GM19240 (cell line): ENCODE data around the gene ZNF264.
"Not testable (repeated sequence)": the region's sequence is repeated elsewhere in the genome, so short reads cannot be mapped to it uniquely, and the experiment has no call there.

Experiments used
- DNase-seq: peaks from one replicate; pipeline ENCODE4 v3.0.0; 2011; ENCODE audit warnings: low spot score; ENCODE audit not compliant: insufficient read length

The ZNF264 gene

DNA sequence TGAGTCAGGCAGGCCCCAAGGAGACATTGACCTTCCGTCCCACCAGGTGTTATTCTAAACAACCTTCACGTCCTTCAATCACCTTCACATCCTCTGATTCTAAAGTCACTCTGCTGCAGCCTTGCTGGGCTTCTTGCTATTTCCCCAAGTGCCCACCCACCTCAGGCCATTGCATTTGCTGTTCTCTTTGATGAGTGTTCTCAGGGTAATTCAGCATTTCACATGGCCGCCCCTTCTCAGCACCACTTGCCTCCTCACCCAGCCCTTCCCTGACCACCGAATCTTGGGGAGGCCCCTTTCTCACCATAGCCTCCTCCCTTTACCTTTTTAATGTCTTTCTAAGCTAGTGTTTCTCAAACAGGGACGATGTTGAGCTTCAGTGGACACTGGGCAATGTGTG is 53.8 kb downstream of the ZNF264 start:
- no peak for DNase-seq

DNA sequence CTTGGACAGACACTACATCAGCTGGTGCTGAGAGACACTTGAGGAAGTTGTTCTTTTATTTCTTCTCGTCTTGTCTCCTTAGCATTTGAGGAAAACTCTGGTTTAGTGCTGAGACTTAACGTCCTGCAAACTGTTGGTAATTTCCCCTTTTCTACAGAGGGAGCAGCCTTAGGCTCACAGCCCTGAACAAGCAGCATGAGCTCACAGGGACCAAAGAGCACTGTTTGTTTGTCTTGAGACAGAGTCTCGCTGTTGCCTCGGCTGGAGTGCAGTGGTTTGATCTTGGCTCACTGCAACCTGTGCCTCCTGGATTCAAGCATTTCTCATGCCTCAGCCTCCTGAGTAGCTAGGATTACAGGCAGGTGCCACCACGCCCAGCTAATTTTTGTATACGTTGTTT is 54.7 kb downstream of the ZNF264 start:
- DNase-seq, result no peak

DNA sequence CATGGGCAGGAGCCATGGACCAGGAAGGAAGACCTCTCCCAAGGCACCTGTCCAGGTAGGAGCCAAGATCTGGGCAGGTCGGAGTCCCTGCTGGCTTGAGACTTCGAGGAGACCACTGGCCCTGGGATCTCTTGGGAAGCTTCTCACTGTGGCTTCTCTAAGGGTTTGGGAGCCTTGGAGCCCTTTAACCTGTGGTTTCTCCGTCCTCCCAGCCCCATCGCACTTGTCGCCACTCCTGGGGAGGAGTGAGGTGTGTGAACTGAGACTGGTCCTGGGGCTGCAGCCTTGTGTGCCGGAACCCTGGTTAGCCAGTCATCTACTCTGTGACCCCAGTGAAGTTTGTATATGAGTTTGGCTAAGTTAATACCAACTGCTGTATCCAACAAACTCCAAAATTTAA is 57.3 kb downstream of the ZNF264 start:
- no peak for DNase-seq

DNA sequence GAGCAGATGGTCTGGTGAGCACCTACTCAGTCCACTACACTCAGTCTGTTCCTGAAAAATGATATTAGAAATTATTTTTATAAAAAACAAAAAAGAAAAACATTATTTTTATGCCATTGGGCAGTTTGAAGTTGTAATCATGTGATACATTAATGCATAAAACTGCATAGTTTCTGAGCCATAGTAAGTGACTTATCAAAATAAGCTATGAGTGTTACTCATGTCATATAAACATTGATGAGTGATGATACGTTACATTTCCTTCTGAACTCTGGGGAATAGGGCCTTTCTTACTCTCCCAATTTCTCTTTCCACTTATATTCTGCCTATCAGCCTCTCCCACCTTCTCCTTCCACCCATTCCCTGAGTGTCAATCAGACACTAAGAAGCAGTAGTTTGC is 58.0 kb downstream of the ZNF264 start:
- no peak for DNase-seq

DNA sequence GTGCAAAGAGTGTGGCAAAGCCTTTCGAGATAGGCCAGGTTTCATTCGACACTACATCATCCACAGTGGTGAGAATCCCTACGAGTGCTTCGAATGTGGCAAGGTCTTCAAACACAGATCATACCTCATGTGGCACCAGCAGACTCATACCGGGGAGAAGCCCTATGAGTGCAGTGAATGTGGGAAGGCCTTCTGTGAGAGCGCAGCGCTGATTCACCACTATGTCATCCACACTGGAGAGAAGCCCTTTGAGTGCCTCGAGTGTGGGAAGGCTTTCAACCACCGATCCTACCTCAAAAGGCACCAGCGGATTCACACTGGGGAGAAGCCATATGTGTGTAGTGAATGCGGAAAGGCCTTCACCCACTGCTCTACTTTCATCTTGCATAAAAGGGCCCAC is 62.5 kb downstream of the ZNF264 start:
- DNase-seq, result not testable (repeated sequence)

DNA sequence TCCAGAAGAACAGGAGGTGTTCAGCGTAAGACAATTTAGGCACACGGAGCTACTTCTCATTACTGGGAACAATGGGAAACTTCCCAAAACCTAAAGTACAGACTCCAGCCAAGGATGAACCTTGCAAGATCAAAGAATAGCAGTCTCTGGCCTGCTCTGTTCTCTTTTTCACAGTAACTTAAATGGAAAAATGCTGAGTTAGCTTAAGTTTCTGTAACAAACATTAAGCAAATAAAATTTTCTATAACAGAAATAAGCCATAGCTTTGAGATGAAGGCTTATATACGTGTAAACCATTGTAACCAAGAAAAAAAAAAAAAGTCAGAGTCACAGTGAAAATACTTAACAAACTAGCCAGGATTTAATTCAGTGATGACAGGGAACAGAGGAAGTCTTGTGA is 70.7 kb downstream of the ZNF264 start:
- no peak for DNase-seq

DNA sequence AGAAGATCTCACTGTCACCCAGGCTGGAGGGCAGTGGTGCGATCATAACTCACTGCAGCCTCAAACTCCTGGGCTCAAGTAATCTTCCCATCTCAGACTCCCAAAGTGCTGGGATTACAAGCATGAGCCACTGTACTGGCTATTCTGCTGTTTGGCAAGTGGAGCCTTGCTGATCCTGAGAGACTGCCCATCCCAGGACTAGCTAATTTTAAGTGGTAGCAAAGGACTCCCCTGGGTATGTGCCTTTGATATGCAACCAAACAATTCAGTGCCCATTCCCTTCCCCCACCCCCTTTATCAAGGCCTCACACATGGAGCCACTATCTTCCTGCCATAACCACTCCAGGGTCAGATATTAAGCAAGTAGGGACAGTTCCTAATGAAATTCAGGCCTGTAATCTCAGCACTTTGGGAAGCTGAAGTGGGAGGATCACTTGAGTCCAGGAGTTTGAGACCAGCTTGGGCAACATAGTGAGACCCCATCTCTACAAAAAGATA is 72.0 kb downstream of the ZNF264 start:
- DNase-seq, result no peak

DNA sequence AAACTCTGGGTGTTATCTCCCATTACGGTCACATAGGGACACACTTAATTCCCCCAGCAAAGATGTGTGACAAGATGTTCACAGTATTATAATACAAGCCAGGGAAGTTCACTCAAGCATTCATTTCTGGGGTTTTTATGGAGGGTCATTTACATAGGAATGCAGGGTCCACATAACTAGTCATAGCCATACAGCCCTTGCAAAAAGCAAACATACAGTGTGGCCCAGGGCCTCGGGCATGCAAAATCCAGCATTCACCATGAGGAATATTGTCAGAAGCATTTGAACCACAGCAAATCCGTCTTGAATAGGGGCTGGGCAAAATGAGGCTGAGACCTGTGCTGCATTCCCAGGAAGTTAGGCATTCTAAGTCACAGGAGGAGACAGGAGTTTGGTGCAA is 76.0 kb downstream of the ZNF264 start:
- no peak for DNase-seq

DNA sequence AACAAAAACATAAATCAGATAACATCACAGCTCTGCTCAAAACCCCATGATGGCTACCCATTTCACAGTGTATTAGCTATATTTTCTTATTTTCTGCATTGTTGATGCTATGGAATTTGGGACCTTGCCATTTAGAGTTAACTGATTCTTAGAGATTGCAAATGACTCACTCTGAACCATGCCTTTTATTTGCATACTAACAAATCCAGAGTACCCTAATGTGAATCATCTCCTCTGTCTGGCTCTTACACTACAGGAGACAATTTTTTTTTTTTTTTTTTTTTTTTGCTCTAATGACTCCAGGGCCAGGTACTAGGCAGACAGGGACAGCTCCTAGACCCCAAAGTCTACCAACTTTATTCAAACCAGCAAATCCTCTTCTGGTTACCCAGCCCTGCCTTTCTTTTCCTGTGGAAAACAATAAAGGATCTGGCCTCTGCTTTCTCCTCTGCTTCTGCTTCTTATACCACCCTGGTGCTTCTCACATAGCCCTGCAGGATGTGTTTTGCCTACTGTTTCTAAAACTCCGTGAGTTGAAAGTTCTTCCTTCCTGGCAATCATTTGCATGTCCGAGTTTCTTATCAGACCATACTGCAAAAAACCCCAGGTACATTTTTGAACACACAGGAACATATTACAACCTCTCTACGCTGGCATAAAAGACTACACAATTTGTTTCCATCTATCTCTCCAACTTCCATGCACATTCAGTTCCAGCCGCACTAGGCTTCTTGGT is 78.4 kb downstream of the ZNF264 start:
- DNase-seq, result peak; percentile 19

DNA sequence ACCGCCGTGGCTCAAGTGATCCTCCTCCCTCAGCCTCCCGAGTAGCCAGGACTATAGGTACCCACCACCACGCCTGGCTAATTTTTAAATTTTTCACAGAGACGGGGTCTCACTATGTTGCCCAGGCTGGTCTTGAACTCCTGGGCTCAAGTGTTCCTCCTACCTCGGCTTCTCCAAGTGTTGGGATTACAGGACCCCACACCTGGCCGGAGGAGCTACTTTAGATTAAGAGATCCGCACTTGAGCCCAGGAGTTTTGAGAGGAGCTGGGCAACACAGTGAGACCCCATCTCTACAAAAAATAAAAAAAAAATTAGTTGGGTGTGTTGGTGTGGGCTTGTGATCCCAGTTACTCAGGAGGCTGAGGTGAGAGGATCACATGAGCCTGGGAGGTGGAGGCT is 80.0 kb downstream of the ZNF264 start:
- DNase-seq, result no peak
